Activated CD8-positive, alpha-beta T cell treated with anti-CD3 and anti-CD28 coated beads for 36 hours (primary cell): ENCODE measurements around the gene CUL4A. TPM values are rescaled to one million over a fixed set of nuclear protein-coding genes. Genes with fewer than 3 reads are reported as not detected.
"Not testable (repeated sequence)": the region's sequence is repeated elsewhere in the genome, so short reads cannot be mapped to it uniquely, and the experiment has no call there.

Experiments used
- ATAC-seq: fragments of 200-7000 bp; cut with Tn5 transposase; one replicate; pipeline ENCODE4 v1.10.0; 2021; ENCODE audit warnings: mild to moderate bottlenecking, moderate library complexity
- CTCF ChIA-PET: fragments of 350-600 bp; sonication (Branson Sonifier 250); formaldehyde crosslinking; loops from one replicate; lab custom pipeline; 2021; ENCODE audit warnings: antibody characterized with exemption; lab: Charles Lee
- POLR2A ChIA-PET: fragments of 350-600 bp; sonication (Branson Sonifier 250); formaldehyde crosslinking; loops from one replicate; lab custom pipeline; 2021; ENCODE audit warnings: antibody characterized with exemption; lab: Charles Lee
- DNase-seq: peaks from one replicate; pipeline ENCODE4 v3.0.0-alpha.2; 2020
- H3K27ac Mint-ChIP-seq: one replicate; pipeline ENCODE4 v1.8.0; 2021; ENCODE audit warnings: mild to moderate bottlenecking, mixed read lengths
- H3K27me3 Mint-ChIP-seq: one replicate; pipeline ENCODE4 v1.8.0; 2021; ENCODE audit warnings: mixed read lengths
- H3K36me3 Mint-ChIP-seq: one replicate; pipeline ENCODE4 v1.8.0; 2021; ENCODE audit warnings: low read depth, mixed read lengths
- H3K4me1 Mint-ChIP-seq: one replicate; pipeline ENCODE4 v1.8.0; 2021; ENCODE audit warnings: low read depth, mixed read lengths
- H3K4me3 Mint-ChIP-seq: one replicate; pipeline ENCODE4 v1.8.0; 2021; ENCODE audit warnings: mild to moderate bottlenecking, moderate library complexity, mixed read lengths
- H3K9me3 Mint-ChIP-seq: one replicate; pipeline ENCODE4 v1.8.0; 2021; ENCODE audit warnings: mixed read lengths
- intact Hi-C: fragments of 100-400 bp; cut with micrococcal nuclease; formaldehyde crosslinking; loops from one replicate; pipeline ENCODE4 v1.10.0; 2022
- total RNA-seq, 2 experiments: library from RNA; stranded (reverse); gene quantifications; one replicate each; pipeline ENCODE4 v1.2.3, GENCODE V29; 2021
- TF ChIP-seq, protein P1 (sequence below): fragments of 200-600 bp; IDR thresholded peaks from one replicate; pipeline ENCODE4 v1.8.0; 2022; ENCODE audit warnings: antibody characterized with exemption, mild to moderate bottlenecking

Gene CUL4A
- total RNA-seq, 2 experiments from 2014 or later: 81.5 to 81.7 TPM

- no peak for DNase-seq
- peaks cover 2% of the 10 kb centered on the region for H3K36me3 Mint-ChIP-seq
- H3K27ac Mint-ChIP-seq: no peak overlapping the region
- CTCF ChIA-PET: no interaction called here
- POLR2A ChIA-PET: no interaction called here
- peaks cover 37% of the 10 kb centered on the region for H3K4me1 Mint-ChIP-seq
- no peaks in the 10 kb centered on the region for H3K9me3 Mint-ChIP-seq
- ATAC-seq: no peak
- intact Hi-C loops: no loop called here
- no peaks in the 10 kb centered on the region for H3K27me3 Mint-ChIP-seq
- TF ChIP-seq, protein P1, sequence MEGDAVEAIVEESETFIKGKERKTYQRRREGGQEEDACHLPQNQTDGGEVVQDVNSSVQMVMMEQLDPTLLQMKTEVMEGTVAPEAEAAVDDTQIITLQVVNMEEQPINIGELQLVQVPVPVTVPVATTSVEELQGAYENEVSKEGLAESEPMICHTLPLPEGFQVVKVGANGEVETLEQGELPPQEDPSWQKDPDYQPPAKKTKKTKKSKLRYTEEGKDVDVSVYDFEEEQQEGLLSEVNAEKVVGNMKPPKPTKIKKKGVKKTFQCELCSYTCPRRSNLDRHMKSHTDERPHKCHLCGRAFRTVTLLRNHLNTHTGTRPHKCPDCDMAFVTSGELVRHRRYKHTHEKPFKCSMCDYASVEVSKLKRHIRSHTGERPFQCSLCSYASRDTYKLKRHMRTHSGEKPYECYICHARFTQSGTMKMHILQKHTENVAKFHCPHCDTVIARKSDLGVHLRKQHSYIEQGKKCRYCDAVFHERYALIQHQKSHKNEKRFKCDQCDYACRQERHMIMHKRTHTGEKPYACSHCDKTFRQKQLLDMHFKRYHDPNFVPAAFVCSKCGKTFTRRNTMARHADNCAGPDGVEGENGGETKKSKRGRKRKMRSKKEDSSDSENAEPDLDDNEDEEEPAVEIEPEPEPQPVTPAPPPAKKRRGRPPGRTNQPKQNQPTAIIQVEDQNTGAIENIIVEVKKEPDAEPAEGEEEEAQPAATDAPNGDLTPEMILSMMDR: no peak
- no peak overlapping the region for H3K4me3 Mint-ChIP-seq
These were observed 93.6 kb downstream of the CUL4A start for GRCh38 chr13:113302986-113303385.

DNA sequence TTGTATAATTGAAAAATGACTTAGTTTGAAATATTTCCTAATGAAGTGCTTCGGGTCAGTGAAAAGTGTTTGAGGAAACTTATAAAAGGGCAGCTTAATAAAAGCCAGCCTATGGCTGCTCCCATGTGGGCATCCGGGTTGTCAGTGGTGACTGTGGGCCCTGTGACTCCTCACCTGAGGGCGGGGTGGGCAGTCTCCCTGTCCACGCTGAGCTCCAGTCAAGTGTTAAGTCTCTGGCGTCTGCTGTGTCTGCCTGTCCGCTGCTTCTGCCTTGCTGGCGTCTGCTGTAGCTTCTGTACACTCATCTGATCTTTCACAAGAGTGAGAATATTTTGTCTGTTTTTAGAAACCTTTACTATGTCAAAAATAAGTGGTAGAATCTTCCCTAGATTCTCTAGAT, 94.7 kb downstream of the CUL4A start:
- ATAC-seq (no peak), DNase-seq (no peak)
- no peaks in the 10 kb centered on the region for H3K9me3 Mint-ChIP-seq
- intact Hi-C loops: no loop called here
- no peak overlapping the region for H3K27ac Mint-ChIP-seq
- no peaks in the 10 kb centered on the region for H3K27me3 Mint-ChIP-seq
- H3K36me3 Mint-ChIP-seq: peaks cover 2% of the 10 kb centered on the region
- H3K4me1 Mint-ChIP-seq: peaks cover 30% of the 10 kb centered on the region
- ChIA-PET CTCF (interaction anchor here (0.5 to 1.5 kb wide), 3 partner anchors 90 to 558 kb away, joined by 3 to 4 read pairs (median 3); no protein-coding TSS in a partner anchor), POLR2A (interaction anchor here (0.6 kb wide), 1 partner anchor 1008 kb away, joined by 3 read pairs; no protein-coding TSS in a partner anchor)
- H3K4me3 Mint-ChIP-seq: no peak overlapping the region
- TF ChIP-seq, protein P1: no peak

GRCh38 chr13:113305208-113305607, 95.8 kb downstream of the CUL4A start:
- no peak for ATAC-seq
- H3K27me3 Mint-ChIP-seq: no peaks in the 10 kb centered on the region
- intact Hi-C loops: no loop called here
- ChIA-PET CTCF (no interaction called here), POLR2A (no interaction called here)
- H3K36me3 Mint-ChIP-seq: peaks cover 6% of the 10 kb centered on the region
- H3K4me3 Mint-ChIP-seq: no peak overlapping the region
- no peak overlapping the region for H3K27ac Mint-ChIP-seq
- peaks cover 27% of the 10 kb centered on the region for H3K4me1 Mint-ChIP-seq
- H3K9me3 Mint-ChIP-seq: no peaks in the 10 kb centered on the region
- DNase-seq: no peak
- TF ChIP-seq, protein P1: no peak

DNA sequence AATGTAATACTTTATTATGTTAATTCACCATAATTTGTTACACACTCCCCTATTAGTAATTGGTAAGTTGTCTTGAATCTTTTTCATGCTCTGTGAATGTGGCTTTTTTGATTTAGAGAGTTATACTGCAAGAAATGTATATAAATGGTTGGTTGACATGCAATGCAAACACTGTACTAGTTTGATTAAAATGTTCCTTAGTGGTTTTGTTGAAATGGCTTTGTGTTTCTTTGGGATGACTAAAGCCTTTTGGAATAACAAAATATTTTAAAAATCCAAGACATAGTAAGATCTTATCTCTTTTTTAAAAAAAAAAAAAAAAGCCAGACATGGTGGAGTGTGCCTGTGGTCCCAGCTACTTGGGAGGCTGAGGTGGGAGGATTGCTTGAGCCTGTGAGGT, 98.1 kb downstream of the CUL4A start:
- no peaks in the 10 kb centered on the region for H3K27me3 Mint-ChIP-seq

DNA sequence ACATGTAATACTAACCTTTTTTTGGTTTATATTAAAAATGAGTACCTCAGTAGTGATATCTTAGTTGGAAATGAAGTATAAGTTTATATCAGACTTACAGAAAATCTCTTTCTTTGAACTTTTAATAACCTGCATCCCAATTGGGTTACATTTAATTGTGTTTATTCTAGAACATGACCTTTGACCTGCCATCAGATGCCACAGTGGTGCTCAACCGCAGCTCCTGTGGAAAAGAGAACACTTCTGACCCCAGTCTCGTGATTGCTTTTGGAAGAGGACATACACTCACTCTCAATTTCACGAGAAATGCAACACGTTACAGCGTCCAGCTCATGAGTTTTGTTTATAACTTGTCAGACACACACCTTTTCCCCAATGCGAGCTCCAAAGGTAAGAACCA, 100.1 kb downstream of the CUL4A start:
- no peaks in the 10 kb centered on the region for H3K27me3 Mint-ChIP-seq
- CTCF ChIA-PET: no interaction called here
- H3K9me3 Mint-ChIP-seq: no peaks in the 10 kb centered on the region
- peaks cover 13% of the 10 kb centered on the region for H3K36me3 Mint-ChIP-seq
- intact Hi-C loops: no loop called here
- peaks cover 8% of the 10 kb centered on the region for H3K4me1 Mint-ChIP-seq
- ATAC-seq (no peak), DNase-seq (no peak)
- H3K27ac Mint-ChIP-seq: no peak overlapping the region
- no peak overlapping the region for H3K4me3 Mint-ChIP-seq
- POLR2A ChIA-PET: interaction anchor here (0.7 to 1.3 kb wide), 3 partner anchors 10 to 12 kb away, joined by 3 to 4 read pairs (median 3); partner anchors contain the start of gene LAMP1
- TF ChIP-seq, protein P1: no peak

More for the DNA sequence above, 98.1 kb downstream of the CUL4A start:
- intact Hi-C loops: no loop called here
- Mint-ChIP-seq H3K27ac (no peak overlapping the region), H3K4me3 (no peak overlapping the region), H3K9me3 (no peaks in the 10 kb centered on the region), H3K4me1 (peaks cover 22% of the 10 kb centered on the region), H3K36me3 (peaks cover 10% of the 10 kb centered on the region)
- TF ChIP-seq, protein P1: no peak
- ATAC-seq (no peak), DNase-seq (no peak)
- POLR2A ChIA-PET: no interaction called here
- CTCF ChIA-PET: no interaction called here

- H3K27me3 Mint-ChIP-seq, H3K4me1 Mint-ChIP-seq, ATAC-seq, DNase-seq, CTCF ChIA-PET, H3K27ac Mint-ChIP-seq, H3K9me3 Mint-ChIP-seq, intact Hi-C loops, H3K4me3 Mint-ChIP-seq, POLR2A ChIA-PET: not testable (repeated sequence)
- H3K36me3 Mint-ChIP-seq: peaks cover 13% of the 10 kb centered on the region
These were observed 104.7 kb downstream of the CUL4A start for GRCh38 chr13:113314112-113314511.

- H3K9me3 Mint-ChIP-seq, H3K27me3 Mint-ChIP-seq, POLR2A ChIA-PET, DNase-seq, ATAC-seq, intact Hi-C loops, H3K4me3 Mint-ChIP-seq, H3K4me1 Mint-ChIP-seq, H3K27ac Mint-ChIP-seq: not testable (repeated sequence)
- H3K36me3 Mint-ChIP-seq: peaks cover 12% of the 10 kb centered on the region
- CTCF ChIA-PET: interaction anchor here (0.8 kb wide), 1 partner anchor 58 kb away, joined by 3 read pairs; no protein-coding TSS in a partner anchor
These were observed 105.6 kb downstream of the CUL4A start for GRCh38 chr13:113314895-113315470.
